Mucosa of gallbladder (tissue), 1 donor: ENCODE measurements around the gene GYS1. TPM values are rescaled to one million over a fixed set of nuclear protein-coding genes. Genes with fewer than 3 reads are reported as not detected.
A peak's percentile ranks its signal among the peaks of the same experiment; 100 is the strongest.

Experiments used
- DNase-seq: peaks from one replicate; pipeline ENCODE4 v3.0.0-alpha.2; 2020; ENCODE audit warnings: low spot score
- total RNA-seq: library from RNA; stranded (reverse); gene quantifications from one replicate; pipeline ENCODE4 v1.2.1, GENCODE V29; 2021
- donor health status: DM: no; HTN: no; CAD: no.

Gene GYS1
- total RNA-seq, 1 donor from 2014 or later = 41.3 TPM

DNA sequence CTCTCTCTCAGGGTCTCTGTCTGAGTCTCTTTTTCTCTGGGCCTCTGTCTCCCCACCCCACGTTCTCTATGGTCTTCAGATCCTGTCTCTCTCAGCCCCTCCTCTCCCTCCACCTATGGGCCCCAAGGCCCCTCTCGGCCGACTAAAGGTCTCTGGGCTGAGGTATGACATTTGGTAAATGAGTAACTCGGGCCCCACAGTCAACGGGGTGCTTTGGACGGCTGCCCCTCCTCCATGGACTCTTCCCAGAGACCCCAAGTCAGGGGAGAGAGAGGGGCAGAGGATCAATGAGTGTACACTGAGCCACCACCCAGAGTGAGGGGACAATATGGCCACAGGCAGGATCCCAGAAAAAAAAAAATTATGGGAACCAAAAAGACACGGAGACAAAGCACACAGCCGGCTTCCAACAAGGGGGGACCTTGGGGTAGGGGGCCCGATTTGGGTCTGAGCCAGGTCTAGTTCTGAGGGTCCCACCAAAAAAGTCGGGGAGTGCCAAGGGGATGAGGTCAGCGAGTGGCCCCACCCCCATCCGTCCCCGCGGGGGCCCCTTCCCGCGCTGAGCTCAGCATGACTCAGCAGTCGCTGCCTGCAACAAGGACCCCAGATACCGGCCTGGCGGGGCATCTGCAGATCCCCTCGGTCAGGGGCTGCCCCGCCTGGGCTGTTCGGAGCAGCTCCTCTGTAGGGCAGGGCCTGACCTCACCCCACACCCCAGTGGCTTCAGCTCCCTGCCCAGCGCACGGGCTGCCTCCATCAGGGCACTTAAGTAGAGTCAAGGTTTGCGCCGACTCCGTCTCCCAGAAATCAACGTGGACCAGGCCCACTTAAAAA is 29.5 kb downstream of the GYS1 start:
- DNase-seq = peak; percentile 74

DNA sequence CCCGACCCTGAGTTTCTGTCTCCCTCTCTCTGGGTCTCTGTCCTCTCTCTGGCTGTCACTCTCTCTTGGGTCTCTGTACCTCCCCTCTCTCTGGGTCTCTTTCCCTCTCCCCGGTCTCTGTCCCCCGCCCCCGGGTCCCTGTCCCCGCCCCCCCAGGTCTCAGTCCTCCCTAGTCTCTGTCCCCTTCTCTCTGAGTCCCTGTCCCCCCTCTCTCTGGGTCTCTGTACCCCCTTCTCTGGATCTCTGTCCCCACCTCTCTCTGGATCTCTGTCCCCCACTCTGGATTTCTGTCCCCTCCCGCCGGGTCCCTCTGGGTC is 30.3 kb downstream of the GYS1 start:
- no peak for DNase-seq

DNA sequence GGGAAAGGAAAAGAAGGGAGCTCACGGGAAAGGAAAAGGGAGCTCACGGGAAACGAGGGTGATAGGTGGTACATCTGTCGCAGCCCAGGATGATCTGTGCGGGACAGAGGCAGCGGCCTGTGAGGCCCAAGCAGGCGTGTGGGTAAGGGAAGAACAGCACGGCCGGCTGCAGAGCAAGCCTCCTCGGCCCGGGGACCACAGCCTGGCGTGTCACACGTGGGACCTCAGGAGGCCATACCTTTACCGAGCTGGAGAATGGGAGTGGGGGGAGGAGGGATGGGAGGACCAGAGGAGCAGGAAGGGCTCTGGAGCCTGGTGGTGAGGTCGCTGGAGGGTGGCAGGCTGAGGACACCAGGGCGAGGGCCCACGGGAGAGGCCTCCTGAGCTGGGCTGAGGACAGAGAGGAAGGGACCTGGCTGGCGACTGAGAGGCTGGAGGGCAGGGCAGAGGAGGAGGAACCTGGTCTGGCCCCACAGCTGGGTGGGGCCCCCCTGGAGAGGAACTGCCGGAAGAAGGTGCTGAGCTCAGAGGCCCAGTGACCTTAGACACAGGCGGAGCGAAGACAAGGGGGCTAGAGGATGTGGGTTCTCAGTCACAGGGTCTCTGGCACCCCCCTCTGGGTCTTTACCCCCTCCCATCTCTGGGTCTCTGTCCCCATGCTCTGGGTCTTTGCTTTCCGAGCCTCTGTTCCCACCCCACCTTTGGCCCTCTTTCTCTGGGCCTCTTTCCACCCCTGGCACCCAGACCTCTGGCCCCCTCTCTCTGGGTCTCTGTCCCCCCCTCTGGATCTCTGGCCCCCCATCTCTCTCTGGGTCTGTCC is 30.9 kb downstream of the GYS1 start:
- peak; percentile 70 for DNase-seq

DNA sequence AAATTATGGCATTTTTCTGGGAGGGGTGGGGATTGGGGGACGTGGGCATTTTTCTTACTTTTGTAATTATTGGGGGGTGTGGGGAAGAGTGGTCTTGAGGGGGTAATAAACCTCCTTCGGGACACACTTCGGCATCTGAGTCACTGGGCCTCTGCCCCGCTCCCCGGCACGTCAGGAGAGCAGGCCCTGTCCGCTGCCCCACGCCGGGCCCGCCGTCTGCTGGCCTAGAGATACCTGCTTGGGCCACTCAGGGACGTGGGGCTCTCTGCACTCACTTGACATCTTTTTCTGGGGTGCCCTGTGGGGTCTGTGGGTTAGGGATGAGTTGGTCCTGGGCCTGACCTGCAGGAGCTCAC is 31.5 kb downstream of the GYS1 start:
- no peak for DNase-seq

DNA sequence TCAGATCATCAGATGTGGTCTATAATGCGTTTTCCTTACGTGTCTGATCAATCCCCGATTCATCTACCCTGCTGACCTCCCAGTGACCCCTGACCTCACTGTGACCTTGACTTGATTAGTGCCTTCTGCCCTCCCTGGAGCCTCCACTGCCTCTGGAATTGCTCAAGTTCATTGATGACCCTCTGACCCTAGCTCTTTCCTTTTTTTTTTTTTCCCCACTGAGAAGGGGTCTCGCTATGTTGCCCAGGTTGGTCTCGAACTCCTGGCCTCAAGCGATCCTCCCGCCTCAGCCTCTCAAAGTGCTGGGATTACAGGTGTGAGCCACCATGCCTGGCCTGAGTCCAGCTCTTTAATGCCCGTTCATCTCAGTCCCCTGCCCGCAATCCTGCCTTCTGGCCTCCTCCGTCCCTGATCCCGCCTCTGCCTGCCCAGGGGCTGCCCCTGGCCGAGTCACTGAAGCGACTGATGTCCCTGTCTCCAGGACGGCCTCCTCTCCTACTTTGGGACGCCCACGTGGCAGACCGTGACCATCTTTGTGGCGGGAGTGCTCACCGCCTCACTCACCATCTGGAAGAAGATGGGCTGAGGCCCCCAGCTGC is 32.0 kb downstream of the GYS1 start:
- DNase-seq = no peak

DNA sequence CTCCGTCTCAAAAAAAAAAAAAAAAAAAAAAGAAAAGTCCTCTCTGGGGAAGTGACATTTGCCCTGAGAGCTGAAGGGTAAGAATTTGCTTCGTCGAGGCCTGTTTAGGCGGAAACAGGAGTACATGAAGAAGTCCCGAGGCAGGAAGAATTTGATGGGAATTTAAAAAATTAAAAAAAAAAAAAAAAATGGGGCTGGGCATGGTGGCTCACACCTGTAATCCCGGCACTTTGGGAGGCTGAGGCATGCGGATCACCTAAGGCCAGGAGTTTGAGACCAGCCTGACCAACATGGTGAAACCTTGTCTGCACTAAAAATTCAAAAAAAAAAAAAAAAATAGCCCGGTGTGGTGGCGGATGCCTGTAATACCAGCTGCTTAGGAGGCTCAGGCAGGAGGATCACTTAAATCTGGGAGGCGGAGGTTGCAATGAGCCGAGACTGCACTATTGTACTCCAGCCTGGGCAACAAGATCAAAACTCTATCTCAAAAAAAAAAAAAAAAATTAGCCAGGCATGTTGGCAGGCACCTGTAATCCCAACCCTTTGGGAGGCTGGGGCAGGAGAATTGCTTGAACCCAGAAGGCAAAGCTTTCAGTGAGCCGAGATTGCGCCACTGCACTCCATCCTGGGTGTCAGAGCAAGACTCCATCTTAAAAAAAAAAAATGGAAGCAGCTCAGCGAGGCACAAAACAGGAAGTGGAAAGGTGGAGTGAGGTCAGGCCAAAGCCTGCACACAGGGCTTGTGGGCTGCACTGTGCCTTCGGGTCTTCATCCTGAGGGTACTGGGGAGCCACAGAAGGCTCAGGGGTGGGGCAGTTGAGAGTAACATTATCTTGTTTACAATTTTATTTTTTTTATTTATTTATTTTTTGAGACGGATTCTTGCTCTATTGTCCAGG is 33.5 kb downstream of the GYS1 start:
- DNase-seq = no peak

DNA sequence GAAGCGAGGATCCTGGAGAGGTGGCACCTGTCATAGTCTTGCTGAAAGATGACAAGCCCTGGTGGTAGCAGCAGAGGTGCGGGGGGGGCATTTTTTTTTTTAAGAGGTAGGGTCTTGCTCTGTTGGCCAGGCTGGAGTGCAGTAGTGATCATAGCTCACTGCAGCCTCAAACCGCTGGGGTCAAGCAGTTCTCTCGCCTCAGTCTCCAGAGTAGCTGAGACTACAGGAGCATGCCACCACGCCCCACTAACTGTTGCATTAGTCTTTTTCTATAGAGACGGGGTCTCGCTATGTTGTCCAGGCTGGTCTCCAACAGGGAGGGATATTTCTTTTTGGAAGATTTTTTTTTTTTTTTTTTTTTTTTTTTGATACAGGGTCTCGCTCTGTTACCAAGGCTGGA is 35.1 kb downstream of the GYS1 start:
- DNase-seq = no peak

DNA sequence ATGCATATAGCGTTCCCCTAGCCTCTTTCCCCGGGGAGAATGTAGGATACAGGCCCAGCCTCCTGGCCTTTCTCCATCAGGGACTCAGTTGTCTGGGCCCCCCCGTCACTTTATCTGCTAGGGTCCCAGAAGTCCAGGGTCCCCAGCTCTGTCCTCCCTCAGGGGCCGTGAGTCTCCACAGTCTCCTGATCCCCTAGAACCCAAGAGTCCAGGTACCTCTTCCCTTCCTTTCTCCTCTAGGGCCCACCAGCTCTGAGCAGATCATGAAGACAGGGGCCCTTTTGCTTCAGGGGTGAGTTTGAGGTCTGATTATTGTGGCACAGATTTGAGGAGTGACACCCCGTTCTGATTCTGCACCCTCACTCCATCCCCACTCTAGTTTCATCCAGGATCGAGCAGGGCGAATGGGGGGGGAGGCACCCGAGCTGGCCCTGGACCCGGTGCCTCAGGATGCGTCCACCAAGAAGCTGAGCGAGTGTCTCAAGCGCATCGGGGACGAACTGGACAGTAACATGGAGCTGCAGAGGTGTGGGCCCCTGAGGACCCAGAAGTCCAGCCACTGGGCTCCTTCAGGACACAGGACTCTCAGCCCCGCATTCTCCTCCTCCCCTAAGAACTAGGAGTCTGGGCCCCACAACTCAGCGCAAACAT is 37.7 kb downstream of the GYS1 start:
- DNase-seq = no peak

DNA sequence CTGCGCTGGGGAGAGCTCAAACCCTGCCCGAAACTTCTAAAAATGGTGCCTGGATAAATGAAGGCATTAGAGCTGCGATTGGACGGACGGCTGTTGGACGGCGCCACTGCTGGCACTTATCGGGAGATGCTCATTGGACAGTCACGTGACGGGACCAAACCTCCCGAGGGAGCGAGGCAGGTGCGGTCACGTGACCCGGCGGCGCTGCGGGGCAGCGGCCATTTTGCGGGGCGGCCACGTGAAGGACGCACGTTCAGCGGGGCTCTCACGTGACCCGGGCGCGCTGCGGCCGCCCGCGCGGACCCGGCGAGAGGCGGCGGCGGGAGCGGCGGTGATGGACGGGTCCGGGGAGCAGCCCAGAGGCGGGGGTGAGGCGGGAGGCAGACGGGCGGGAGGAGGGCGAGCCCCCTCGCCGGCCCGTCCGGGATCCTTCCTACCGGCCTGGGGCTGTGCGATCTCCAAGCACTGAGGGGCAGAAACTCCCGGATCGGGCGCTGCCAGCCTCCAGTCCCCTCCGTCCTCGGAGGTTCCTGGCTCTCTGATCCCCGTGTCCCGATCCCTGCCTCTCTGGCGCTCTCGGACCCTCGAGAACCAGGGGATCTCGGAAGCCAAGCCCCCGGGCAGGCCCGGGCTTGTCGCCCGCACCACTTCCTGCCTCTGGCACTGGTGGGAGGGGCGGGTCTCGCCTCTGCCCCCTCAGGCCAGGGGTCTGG is 38.4 kb downstream of the GYS1 start, which contains the start of gene BAX:
Gene BAX (plus strand): TSS at position 281 of the 713 bp plus-strand sequence. CDS start 54 bp downstream, at position 335.
- peak; percentile 97 for DNase-seq

DNA sequence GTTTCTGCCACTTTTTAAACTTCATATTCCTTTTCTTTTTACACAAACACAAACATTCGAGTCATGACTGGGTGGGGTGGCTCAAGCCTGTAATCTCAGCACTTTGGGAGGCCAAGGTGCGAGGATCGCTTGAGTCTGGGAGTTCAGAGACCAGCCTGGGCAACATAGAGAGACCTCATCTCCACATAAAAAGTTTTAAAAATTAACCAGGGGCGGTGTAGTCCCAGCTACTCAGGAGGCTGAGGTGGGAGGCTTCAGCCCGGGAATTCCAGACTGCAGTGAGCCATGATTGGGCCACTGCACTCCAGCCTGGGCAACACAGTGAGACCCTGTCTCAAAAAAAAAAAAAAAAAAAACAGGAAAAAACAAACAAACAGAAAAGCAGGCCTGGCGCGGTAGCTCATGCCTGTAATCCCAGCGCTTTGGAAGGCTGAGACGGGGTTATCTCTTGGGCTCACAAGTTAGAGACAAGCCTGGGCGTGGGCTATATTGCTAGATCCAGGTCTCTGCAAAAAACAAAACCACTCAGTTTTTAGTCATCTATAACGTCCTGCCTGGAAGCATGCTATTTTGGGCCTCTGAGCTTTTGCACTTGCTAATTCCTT is 39.0 kb downstream of the GYS1 start:
- no peak for DNase-seq

DNA sequence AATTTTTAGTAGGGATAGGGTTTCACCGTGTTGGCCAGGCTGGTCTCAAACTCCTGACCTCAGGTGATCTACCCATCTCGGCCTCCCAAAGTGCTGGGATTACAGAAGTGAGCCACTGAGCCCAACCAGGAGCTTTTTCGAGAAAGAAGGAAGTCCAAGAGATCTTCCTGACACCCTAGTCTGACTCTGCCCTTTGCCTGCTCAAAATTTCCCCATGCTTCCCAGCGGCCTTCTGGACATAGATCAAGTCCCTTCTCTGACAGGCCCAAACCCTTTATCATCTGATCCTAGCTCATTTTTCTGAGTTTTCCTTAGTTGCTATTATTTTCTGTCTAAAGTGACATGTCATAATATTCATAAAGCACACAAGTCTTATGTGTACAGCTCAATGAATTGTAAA is 40.0 kb downstream of the GYS1 start:
- no peak for DNase-seq

DNA sequence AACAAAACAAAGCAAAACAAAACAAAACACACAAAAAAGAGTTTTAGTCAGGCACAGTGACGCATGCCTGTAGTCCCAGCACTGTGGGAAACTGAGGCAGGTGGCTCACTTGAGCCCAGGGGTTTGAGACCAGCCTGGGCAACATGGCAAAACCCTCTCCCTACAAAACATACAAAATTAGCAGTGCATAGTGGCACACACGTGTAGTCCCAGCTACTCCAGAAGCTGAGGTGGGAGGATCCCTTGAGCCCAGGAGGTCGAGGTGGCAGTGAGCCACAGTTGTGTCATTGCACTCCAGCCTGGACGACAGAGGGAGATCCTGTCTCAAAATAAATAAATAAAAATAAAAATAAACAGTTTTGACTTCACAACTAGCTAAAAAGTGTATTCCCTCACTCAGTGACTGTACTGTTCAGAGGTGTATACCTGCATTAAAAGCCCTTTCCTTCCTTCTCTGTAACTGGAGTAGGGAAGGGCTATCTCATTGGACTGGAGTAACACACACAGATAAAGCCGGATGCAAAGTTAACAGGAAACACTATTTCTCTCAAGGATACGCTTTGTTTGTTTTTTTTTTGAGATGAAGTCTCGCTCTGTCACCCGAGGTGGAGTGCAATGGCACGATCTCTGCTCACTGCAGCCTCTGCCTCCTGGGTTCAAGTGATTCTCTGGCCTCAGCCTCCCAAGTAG is 42.1 kb downstream of the GYS1 start:
- no peak for DNase-seq

DNA sequence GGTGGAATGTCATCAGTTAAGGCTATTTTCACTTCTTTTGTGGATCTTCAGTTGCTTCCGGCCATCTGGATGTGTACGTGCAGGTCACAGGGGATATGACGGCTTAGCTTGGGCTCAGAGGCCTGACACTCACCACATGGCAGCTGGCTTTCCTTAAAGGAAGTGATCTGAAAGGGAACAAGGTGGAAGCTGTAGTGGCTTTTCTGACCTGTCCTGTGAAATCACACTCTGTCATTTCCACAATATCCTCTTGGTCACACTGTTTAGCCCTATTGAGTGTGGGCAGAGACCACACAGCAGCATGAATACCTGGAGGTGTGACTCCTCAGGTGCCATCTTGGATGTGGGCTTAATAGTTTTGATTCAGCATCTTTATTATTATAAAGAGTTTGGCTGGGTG is 43.0 kb downstream of the GYS1 start:
- no peak for DNase-seq

DNA sequence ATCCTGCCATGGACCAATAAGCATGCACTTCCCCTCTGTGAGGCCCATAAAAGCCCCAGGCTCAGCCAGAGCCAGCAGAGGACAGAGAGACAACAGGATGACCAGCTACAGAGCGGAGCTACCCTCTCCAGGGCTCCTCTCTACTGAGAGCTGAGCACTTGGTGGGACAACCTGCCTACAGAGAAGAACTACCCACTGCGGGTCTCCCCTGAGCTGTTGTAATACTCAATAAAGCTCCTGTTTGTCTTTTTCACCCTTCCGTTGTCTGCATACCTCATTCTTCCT is 45.9 kb downstream of the GYS1 start:
- DNase-seq = no peak

DNA sequence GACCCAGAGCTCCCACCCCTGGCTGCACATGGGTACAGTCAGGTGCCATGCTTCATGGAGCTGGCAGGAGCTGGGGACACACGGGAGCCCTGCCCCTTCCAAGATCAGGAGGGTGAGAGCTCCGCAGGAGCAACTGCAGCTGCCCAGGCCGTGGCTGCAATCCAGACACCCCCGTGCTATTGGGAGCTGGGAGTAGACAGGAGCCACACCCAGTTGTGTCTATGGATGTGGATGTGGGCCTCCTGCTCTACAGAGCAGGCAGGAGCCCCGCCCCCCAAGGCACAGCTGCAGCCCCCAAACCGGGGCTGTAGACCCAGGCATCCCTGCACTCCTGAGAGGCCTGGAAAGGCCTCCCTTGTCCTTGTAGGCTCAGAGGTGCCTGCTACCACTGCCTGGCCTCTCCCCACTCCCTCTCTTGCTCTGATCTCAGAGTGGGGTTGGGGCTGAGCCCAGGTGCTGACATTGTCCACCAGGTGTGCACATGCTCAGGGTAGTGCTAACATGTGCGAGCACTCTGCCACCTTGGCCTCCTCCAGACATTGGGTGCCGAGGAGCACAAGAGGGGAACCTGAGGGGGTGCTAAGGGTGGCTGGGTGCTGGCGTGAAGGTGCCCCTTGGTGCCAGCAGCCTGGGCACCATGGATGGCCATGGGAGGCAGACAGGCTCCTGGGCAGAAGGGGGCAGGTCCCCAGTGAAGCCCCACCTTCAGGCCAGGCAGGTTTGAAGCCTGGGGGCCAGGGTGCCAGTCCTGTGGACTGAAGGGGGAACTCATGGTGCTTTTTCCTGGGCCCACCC is 46.4 kb downstream of the GYS1 start:
- no peak for DNase-seq

DNA sequence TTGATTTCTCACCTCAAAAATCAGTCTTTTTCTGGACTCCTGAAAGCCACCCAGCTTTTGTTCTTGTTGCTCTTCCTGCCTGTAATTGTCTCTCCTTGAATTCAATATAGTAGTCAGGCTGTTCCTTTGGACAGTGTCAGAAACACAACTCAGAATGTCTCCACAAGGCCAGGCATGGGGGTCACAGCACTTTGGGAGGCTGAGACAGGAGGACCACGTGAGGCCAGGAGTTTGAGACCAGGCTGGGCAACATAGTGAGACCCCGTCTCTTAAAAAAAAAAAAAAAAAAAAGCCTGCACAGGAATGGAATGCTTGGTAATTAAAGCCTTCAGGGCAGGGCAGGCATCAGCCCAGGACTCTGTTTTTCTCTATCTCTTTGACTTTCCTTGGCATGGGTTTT is 47.3 kb downstream of the GYS1 start:
- no peak for DNase-seq

DNA sequence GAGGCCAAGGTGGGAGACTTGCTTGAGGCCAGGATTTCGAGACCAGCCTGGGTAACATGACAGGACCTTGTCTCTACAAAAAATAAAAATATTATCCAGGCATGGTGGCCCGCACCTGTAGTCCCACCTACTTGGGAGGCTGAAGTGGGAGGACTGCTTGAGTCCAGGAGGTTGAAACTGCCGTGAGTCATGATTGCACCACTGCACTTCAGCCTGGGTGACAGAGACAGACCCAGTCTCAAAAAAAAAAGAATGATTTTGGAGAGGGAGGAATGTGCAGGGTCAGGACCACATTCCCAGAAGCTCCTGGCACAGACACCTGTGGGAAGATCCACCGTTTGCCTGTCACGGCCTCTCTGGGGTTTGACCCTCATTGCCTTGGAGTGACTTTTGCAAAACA is 47.7 kb downstream of the GYS1 start:
- no peak for DNase-seq

DNA sequence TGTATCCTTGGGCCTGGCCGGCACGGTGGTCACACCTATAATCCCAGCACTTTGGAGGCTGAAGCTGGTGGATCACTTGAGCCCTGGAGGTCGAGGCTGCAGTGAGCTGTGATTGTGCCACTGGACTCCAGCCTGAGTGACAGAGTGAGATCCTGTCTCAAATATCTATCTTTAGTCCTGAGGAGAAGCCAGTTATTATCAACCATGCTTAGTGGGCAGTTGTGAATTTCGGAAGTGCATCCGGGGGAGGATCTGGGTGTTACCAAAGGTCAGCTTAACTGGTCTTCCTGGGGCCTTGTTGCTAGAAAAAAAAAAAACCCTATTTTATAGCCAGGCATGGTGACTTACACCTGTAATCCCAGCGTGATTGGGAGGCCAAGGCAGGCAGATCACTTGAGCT is 50.0 kb downstream of the GYS1 start:
- DNase-seq = no peak

DNA sequence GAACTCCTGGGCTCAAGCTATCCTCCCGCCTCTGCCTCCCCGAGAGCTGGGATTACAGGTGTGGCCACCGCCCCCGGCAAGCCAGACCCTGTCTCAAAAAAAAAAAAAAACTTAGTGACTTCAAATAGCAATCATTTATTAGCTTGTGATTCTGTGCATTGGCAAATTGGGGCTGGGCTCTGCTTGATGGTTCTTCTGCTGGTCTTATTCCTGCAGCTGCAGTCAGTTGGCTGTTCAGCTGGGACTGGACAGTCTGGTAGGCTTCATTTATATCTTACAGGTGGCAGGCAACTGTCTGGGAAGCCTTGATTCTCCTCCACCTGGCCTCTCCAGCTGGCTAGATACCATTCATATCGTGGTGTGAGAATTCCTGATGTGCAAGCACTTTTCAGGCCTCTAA is 52.2 kb downstream of the GYS1 start:
- no peak for DNase-seq
